DMS114 treated with DMSO at 0.1 percent for 48 hours (cell line): Measurements from ENCODE around the gene USP20.

Experiments used
- DNase-seq: peaks from one replicate; lab custom pipeline; 2025; ENCODE audit not compliant: unreplicated experiment; lab: John Stamatoyannopoulos, UW

USP20 gene

GRCh38 chr9:129853614-129854013 lies 18.4 kb downstream of the USP20 start:
- DNase-seq: no peak

- DNase-seq: no peak
Observed at GRCh38 chr9:129854588-129855110, 19.4 kb downstream of the USP20 start.

GRCh38 chr9:129857207-129857606 lies 21.9 kb downstream of the USP20 start:
- DNase-seq: no peak

DNA sequence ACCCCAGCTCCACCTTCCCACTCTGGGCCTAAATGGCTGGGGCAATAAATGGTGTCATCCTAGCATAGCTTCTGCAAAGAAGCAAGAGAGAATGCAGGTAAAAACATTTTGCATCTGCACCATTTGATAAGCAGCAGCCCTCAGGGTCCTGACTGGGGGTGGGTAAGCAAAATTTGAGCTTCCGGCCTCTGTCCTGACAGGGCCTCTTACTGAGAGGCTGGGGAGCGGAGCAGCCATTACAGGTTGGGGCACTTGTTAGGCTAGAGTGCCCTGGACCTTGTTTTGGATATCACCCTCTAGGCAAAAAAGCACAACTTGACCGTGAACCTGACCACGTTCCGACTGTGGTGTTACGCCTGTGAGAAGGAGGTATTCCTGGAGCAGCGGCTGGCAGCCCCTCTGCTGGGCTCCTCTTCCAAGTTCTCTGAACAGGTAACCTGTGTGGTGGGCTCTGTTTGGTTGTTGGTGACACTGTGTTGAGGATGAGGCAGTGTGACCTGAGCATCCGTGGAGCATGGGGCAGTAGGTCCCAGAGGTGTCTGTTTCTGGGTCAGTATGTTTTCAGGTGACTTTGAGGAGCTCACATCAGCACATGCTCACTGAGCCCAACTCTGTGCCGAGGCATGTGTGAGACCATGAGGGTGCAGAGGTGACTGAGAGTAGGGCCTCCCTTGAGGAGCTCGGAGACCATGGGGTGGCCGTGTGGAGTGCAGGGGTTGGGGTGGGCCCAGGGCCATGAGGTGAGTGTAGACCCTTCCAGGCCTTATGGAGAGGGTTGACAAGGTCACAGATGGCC lies 23.1 kb downstream of the USP20 start:
- no peak for DNase-seq

- DNase-seq: no peak
Observed at GRCh38 chr9:129860653-129861446, 25.6 kb downstream of the USP20 start.

GRCh38 chr9:129861447-129861827 lies 26.2 kb downstream of the USP20 start:
- no peak for DNase-seq

DNA sequence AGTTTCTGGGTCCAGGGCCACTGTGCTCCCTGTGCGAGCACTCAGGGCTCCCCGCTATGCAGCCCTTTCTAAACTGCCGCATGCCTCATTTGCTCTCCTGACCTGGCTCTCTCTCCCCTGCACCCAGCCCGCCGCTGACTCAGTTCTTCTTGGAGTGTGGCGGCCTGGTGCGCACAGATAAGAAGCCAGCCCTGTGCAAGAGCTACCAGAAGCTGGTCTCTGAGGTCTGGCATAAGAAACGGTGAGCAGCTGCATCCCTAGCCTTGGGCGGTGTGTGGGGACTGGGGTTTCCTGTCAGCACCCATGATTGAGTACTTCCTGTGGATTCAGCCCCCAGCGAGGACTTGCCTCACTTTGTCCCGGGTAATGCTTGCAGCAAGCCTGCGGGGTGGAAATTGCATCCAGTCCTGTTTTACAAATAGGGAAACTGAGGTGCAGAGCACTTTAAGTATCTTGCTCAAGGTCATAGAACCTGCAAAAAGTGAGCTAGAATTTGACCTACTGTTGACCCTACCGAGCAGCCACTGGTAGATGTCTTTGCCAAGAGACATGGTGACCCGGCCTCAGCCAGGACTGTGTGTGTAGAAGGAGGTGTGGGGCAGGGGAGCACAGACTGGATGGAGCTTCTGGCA lies 27.9 kb downstream of the USP20 start:
- no peak for DNase-seq

DNA sequence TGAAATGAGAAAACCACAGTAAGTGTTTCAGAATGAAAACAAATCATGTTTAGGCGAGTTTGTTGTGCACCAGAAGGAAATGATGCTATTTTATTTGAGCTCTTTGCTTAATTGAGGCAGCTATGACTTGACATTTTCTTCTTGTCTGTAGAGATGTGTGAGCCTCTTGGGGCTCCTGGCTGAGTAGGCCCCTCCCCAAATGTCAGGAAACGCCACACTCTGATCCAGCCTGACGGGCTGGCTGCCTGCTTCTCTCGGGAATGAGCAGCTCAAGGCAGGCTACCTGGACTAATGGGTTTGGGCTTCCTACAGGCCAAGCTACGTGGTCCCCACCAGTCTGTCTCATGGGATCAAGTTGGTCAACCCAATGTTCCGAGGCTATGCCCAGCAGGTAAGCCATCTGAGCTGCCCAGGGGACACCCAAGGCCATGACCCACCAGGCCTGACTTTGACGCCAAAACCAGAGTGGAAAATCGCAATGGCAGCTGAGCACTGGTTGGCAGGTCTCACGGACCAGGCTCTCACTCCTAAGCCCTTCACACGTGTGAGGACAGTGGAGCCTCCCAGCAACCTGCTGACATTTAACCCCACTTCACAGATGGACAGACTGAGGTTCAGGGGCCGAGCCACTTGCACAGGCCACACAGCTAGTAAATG lies 29.9 kb downstream of the USP20 start:
- DNase-seq: no peak

- DNase-seq: no peak
Observed at GRCh38 chr9:129865668-129866320, 30.5 kb downstream of the USP20 start.

GRCh38 chr9:129866394-129867135 lies 31.3 kb downstream of the USP20 start:
- no peak for DNase-seq

DNA sequence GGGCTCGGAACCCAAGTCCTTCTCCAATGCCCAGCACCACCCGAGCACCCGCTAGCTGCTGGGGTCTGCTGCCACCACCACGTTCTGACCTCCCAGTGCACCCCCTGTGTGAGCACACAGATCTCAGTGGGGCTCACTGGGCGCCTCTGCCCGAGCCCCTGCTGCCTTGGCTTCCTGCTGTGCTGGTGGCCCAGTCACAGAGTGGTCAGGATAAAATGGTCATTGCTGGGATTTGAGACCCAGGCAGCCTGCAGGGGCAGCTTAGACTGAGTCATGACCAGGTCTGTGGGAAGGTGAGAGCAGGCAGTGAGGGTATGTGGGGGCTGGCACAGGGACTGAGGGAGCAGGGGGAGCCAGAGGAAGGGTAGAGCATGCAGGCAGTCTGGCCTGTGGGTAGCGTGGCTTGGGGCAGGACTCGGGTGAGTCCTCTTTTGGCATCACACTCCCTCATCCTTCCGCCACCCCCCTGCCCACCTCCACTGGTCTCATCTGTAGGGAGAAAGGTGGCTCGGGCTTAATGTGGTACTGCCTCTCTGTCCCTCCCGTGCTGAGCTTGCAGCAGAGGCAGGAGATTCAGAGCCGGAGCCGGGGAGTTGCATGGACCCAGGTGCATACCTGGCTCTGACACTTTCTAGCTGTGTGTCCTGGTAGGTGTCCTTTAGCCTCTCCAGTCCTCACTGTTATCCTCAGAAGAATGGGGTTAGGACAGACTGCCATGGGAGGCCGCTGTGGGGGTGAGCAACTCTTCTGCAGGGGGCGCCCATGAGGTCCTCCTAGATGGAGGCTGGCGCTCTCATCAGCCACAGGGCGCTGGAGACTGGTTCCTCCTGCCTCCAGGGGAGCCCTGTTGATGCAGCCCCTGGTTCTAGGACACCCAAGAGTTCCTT lies 32.1 kb downstream of the USP20 start:
- no peak for DNase-seq

- DNase-seq: no peak
Observed at GRCh38 chr9:129868023-129868871, 33.0 kb downstream of the USP20 start.

DNA sequence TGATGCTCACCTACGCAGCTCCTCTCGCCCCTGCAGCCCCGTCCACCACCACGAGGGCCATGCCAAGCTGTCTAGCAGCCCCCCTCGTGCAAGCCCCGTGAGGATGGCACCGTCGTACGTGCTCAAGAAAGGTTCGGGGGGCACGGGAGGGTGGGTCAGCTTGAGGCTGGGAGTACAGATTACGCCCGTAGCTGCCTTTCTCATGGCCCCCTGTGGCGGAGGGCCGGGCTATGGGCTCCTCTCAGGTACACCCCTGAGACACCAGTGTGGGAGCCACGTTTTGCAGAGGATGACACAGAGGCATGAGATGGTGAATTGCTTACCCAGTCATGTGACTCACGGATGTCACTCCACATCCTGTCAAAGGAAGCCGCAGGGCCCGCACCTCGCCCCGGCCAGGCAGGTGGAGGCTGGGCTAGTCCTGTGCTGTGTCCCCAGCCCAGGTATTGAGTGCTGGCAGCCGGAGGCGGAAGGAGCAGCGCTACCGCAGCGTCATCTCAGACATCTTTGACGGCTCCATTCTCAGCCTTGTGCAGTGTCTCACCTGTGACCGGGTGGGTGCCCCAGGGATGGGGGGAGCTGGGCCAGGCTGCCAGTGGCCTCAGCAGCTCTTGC lies 33.7 kb downstream of the USP20 start:
- DNase-seq: no peak

GRCh38 chr9:129869585-129870501 lies 34.6 kb downstream of the USP20 start:
- no peak for DNase-seq

- no peak for DNase-seq
Observed at GRCh38 chr9:129871046-129871445, 35.8 kb downstream of the USP20 start.

DNA sequence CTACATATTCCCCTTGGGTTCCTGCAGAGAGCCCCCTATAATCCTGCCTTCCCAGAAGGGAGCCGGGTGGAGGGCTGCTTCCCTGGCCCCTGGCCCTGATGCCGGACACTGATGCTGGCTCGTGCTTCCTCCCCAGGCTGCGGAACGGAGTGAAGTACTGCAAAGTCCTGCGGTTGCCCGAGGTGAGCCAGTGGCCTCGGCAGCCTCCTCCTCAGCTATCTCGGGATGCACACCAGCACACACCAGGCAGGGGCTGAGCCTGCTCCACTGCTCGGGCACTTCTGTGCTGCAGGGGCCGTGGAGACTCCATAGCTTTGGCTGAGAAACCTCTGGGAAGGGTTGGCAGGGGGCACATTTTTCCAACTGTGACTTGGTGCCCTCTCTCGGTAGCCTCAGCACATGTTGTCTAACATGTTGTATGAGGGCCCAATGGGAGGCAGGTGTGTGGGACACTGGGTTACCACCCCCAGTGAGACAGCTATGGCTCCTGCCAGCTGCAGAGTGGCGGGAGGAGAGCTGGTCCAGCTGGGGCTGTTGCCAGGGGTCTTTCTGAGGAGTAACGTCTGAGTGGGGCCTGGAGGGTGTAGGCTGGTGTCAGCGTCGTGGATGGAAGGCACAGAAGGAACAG lies 38.4 kb downstream of the USP20 start:
- no peak for DNase-seq
